Hindlimb muscle (tissue), 1 donor: ENCODE measurements around the gene KRTAP5-1. TPM values are rescaled to one million over a fixed set of nuclear protein-coding genes. Genes with fewer than 3 reads are reported as not detected.
"Not testable (repeated sequence)": the region's sequence is repeated elsewhere in the genome, so short reads cannot be mapped to it uniquely, and the experiment has no call there.

Source experiments
- DNase-seq: peaks from one replicate; pipeline ENCODE4 v3.0.0-alpha.2; 2013
- polyA plus RNA-seq: library from polyadenylated mRNA; unstranded; fragments of 120-200 nt; gene quantifications from one replicate; pipeline ENCODE4 v1.2.1, GENCODE V29; 2013; ENCODE audit not compliant: insufficient read length

The KRTAP5-1 gene
- polyA plus RNA-seq, 1 donor: 1.4 TPM

DNA sequence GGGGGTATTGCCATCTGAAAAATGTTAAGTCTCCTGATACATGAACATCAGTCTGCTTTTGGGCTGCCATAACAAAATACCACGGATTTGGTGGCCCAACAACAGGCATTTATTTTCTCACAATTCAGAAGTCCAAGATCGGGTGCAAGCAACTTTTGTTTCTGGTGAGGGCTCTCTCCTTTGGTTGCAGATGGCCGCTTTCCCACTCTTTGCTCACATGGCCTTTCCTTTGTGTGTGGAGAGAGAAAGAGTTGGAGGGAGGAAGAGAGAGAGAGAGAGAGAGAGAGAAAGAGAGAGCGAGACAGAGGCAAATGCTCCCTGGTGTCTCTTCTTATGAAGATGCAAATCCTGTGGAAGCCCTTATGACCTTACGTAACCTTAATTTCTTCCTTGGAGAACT lies 15.5 kb upstream of the KRTAP5-1 start:
- DNase-seq: no peak

GRCh38 chr11:1598816-1599215 lies 13.7 kb upstream of the KRTAP5-1 start:
- no peak for DNase-seq

GRCh38 chr11:1598406-1598805 lies 13.3 kb upstream of the KRTAP5-1 start:
- not testable (repeated sequence) for DNase-seq

GRCh38 chr11:1597994-1598380 lies 12.9 kb upstream of the KRTAP5-1 start, which contains the start of gene KRTAP5-2:
Gene KRTAP5-2, minus strand, starts transcription at chr11:1598294. Its CDS starts 44 bp downstream, at chr11:1598250.
- DNase-seq: no peak

DNA sequence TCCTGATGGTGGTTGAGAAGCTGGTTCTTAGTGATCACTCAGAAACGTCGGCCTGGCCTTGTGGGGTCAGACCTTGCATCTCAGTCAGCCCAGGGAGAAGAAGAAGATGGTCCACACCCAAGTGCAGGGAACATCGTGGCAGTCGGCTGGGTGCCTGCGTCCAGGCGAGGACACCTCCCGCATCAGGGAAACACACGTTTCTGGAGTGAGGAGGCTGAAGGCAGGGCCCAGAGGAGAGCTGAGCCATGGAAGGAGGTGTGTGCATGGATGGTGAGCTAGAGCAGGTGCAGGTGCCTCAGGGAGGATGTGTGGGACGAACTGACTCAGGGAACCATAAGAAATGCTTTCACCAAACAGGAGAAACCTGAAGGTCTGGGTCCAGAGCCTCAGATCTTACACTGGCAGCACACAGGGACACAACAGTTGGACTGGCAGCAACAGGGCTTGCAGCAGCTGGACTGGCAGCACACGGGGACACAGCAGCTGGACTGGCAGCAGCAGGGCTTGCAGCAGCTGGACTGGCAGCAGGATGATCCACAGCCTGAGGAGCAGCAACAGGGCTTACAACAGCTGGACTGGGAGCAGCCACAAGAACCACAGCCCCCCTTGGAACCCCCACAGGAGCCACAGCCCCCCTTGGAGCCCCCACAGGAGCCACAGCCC lies 12.4 kb upstream of the KRTAP5-1 start:
- DNase-seq: no peak

GRCh38 chr11:1596576-1597121 lies 11.6 kb upstream of the KRTAP5-1 start:
- DNase-seq: not testable (repeated sequence)

- not testable (repeated sequence) for DNase-seq
Measured at GRCh38 chr11:1595994-1596575, 11.0 kb upstream of the KRTAP5-1 start.

- DNase-seq: no peak
Measured at GRCh38 chr11:1592628-1593027, 7.5 kb upstream of the KRTAP5-1 start.

- no peak for DNase-seq
Measured at GRCh38 chr11:1589996-1590395, 4.9 kb upstream of the KRTAP5-1 start.

DNA sequence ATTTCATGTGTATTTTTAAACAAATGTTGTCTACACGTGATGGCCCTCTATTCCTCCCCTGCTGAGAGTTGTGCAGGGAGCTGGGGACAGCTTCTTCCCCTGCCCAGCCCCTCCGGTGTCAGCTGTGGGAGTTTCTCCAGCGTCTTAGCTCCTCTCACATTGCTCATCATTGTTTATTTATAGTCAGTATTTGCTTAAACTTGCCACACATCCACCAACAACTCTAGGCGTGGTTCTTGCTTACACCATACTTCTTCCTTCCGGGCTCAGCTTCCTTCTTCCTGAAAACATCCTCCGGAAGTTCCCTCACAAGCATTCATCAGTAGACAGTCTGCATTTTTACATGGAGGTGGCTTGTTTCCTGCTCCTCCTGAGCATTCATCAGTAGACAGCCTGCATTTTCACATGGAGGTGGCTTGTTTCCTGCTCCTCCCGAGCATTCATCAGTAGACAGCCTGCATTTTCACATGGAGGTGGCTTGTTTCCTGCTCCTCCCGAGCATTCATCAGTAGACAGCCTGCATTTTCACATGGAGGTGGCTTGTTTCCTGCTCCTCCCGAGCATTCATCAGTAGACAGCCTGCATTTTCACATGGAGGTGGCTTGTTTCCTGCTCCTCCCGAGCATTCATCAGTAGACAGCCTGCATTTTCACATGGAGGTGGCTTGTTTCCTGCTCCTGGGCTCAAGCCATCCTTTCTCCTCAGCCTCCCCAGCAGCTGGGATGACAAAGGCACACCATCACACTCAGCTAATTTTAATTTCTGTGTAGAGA lies 4.3 kb upstream of the KRTAP5-1 start:
- DNase-seq: not testable (repeated sequence)

DNA sequence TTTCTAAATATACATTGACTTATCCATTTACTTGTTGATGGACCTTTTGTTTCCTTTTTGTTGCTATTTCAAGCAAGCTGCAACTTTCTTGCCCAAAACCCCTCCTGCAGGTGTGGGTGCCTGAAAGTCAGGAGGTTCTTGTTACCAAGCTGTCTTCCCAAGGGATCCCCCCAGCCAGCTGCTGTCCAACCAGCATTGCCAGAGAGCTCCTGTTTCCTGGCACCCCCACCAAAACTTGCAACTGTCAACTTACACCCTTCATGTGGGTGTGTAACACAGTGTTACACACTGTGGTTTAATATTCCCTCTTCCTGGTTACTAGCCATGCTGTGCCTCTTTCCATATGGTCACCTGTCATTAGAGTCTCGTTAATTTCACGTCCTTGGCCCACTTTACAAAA lies 1.6 kb upstream of the KRTAP5-1 start:
- DNase-seq: no peak

- DNase-seq: not testable (repeated sequence)
Measured at GRCh38 chr11:1582909-1583308, 2.2 kb downstream of the KRTAP5-1 start.

DNA sequence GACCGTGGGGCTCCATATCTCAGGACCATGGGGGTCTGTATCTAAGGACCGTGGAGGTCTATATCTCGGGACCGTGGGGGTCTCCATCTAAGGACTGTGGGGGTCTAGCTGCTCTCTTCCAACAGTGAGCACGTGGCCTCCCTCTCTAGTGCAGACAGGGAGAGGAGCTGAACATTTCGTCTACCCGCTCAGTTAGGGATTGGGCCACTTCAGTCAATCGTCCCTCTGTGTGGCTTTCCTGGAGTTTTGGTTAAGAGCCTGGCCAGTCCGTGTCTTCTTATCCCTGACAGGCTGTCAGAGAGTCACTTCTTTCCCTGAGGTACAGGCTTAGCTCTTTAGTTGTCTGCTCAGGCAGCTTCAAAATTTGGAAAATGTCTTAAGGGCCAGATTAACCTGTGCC lies 3.1 kb downstream of the KRTAP5-1 start:
- DNase-seq: no peak

GRCh38 chr11:1576825-1577224 lies 8.3 kb downstream of the KRTAP5-1 start:
- no peak for DNase-seq

- not testable (repeated sequence) for DNase-seq
Measured at GRCh38 chr11:1575756-1576155, 9.3 kb downstream of the KRTAP5-1 start.

DNA sequence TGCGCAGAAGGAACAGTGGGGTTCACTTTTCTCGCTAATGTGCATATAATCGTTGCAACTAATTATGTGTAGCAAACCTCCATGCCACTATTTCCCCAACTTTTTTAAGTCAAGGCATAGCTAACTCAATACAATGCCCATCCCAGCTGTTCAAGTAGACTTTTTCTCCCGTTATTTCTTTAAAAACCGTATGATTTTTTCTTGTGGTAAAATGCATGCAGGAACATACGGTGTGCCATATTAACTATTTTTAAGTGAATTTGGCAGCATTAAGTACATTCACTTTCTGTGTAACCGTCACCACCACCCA lies 10.2 kb downstream of the KRTAP5-1 start:
- DNase-seq: no peak

DNA sequence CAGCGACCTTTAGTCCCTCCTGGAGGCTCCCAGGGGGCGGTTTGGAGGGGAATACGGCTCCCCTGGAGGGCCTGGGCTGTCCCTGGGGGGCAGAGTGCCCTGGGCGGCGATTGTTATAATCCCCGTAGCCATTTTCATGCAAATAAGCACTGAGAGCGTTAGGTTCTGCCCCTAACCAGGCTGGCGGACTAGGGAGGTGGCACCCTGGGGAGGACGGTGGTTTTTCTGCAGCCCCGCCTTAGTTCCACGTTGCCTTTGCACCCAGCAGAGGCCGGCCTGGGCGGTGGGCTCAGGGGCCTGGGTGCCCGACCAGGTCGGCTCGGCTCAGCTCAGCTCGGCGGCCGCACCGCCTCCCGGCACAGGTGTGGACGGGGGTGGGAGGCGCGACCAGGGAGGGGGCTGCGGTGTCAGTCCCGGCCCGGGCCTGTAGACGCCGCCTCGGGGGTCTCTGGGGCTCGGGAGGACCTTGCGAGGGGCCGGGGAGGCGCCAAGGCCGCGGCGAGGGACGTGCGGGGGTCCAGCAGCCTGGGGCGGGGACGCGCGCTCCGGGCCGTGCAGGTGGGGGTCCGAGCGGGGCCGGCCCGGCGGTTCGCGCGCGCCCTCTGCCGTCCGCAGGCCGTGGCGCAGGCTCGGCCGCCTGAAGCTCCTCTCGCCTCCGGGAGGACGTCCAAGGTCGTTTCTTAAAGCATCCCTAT lies 10.7 kb downstream of the KRTAP5-1 start:
- peak; percentile 59 for DNase-seq

GRCh38 chr11:1573903-1574237 lies 11.2 kb downstream of the KRTAP5-1 start:
- no peak for DNase-seq

DNA sequence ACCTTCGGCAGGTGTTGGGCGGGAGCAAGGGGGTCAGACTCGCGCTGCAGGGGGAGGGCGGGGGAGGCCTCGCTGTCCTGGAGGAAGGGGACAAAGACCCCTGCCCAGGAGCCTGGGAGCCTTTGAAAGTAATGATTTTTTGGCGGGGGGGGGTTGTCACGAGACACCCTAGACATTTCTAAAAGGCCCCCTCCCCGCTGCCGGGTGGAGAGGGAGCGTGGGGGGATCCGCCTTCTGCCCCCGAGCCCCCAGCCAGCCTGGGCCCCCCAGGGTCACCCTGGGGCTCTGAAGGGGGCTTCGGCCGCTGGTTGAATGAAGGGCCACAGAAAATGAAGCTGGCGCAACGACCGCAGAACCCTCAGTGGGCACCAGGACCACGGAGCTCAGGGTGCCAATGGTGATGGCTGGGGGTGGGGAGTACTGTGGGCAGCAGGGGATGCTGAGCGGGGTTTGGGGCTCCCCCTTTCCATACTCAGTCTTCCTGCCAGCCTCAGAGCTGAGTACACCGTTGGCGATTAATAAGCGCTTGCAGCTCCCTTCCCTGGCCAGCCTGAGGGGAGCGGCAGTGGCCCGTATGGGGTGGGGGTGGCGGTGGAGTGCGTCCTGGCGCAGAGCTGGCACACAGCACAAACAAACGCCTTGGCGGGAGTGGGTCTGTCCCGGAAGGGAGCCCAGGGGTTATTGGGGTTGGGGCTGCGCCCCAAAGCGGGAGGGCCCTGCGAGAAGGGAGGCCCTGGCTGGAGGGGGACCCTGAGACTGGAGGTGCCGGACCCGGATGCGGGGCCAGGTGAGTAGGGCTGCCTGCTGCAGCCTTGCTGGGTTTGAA lies 11.8 kb downstream of the KRTAP5-1 start:
- DNase-seq: no peak

DNA sequence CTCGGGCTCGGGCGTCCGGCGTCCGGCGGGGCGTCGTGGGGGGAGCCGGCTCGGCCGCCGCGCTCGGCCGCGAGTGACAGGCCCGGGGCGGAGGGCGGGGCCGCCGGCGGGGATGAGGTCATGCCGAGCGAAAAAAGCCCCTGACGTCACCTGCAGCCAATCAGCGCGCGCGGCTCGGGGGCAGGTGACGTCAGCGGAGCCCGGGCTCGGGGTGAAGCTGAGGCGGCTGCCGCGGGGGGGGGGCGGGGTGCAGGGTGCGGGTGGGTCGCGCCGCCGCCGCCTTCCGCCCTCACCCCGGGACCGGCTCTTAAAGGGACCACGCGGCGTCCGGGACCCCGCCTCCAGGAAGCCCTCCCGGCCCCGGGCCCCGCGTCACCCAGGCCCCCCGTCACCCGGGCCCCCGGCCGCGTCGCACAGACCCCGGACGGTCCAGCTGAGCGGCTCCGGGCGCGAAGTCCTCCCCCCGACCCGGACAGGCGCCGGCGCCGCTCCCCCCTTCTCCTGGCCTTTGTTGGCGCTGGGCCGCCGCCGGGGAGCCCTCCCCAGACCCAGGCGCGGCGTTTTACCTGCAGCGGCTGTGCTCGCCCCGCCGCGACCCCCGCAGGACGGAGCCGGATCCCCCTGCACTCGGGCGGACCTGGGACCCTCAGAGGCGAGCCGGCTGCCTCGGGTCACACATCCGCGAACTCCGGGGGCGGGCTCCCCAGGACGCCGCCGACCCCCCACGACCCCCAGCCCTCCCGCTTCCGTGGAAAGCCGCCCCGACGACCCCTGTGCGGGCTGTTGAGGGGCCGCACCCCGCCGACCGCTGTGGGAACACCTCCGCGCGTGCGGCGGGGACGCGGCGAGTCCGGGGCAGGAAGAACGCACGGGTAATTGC lies 12.6 kb downstream of the KRTAP5-1 start, which contains the start of gene DUSP8:
Gene DUSP8, minus strand, starts transcription at position 75 of the 880 bp plus-strand sequence. CDS start 6,445 bp downstream, outside the sequence.
- DNase-seq: peak; percentile 92

DNA sequence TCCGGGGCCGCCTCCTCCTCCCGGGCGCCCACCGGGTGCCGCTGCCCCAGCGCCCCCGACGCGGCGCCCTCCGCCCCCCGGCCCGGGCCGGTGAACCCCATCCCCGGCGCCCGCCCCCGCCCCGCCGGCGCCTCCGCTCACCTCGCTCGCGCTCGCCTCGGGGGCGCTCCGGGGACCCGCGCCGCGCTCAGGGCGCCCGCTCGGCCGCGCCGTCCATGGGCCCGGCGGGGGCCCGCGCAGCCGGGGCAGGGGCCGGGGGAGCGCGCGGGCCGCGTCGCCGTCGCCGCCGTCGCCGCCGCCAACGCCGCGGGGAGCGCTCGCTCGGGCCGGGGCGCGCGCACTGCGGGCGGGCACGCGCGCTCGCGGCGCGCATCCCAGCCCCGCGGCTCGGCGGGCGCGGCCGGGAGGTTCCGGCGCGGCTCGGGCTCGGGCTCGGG lies 13.3 kb downstream of the KRTAP5-1 start:
- no peak for DNase-seq
